GM18868 (cell line): ENCODE measurements around the gene ENTR1.

Experiments used
- ATAC-seq: cut with Tn5 transposase; IDR thresholded peaks from one replicate; pipeline ENCODE4 v1.9.1; 2021; ENCODE audit warnings: mild to moderate bottlenecking, moderate library complexity; ENCODE audit not compliant: unreplicated experiment

Gene ENTR1

GRCh38 chr9:136399176-136400037 lies 11.0 kb downstream of the ENTR1 start:
- no peak for ATAC-seq

DNA sequence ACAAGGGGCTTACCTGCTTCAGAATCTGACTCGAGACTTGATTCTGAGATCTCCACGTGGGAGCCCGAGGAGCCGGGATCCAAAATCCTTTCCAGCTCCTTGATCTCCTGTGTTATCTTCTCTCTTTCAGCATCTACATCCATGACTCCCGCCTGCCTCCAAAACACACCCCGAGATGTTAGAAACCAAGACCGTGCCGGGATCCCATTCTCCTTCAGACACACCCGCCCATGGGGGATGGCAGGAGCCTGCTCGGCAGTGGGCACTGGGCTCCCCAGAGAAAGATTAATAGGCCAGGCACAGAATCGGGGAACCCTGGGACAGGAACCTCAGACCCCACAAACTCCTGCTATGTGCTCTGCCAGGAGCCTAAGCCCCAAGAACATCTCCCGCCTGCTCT lies 12.1 kb downstream of the ENTR1 start:
- no peak for ATAC-seq

GRCh38 chr9:136397643-136398042 lies 12.8 kb downstream of the ENTR1 start:
- ATAC-seq: no peak

DNA sequence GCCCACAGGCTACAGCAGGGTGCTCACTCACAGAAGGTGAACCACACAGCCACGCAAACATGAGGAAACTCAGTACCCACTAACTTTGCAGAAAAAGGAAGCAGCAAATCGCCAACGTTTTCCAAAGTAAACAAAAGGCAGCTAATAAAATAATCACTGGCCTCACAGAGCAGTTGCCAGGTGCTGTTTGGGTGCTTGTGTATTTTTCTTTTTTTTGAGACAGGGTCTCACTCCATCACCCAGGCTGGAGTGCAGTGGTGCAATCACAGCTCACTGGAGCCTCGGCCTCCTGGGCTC lies 14.2 kb downstream of the ENTR1 start:
- ATAC-seq: no peak

GRCh38 chr9:136395345-136396218 lies 14.8 kb downstream of the ENTR1 start:
- ATAC-seq: no peak

DNA sequence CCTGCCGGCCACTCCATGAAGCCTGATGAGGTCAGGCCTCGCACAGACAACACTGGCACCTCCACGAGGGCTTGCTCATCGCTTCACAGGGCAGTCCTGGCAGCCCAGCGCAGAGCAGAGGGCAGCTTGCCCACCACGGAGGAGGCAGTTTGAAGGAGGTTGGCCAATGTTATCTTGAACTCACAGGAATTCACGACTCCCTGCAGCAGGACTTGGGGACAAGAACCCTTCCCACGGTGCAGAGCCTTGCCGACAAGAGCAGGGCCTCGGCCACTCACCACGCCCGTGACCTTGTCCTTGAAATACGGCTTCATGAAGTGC lies 15.4 kb downstream of the ENTR1 start:
- ATAC-seq: no peak

- ATAC-seq: no peak
Observed at GRCh38 chr9:136394312-136395019, 15.9 kb downstream of the ENTR1 start.

GRCh38 chr9:136393531-136393930 lies 16.9 kb downstream of the ENTR1 start:
- no peak for ATAC-seq

GRCh38 chr9:136392538-136393449 lies 17.6 kb downstream of the ENTR1 start:
- ATAC-seq: no peak

GRCh38 chr9:136391737-136392537 lies 18.5 kb downstream of the ENTR1 start:
- no peak for ATAC-seq

DNA sequence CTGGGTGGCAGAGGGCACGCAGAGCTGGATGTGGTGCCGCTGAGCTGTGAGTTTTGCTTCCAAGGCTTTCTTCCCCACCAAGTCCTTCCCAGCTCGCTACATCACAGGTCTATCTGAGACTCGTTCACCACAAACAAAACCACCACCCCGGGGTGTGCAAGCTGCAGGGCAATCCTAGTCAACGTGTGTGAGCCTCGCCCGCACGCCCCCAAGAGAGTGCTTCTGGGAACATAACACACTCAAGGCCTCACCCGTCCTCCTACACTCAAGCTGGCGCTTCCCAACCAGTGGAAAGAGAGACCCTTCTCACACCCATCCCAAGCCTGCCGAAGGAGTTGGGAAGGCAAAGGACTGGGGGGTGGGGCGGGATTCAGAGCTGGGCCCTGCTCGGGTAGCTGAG lies 21.0 kb downstream of the ENTR1 start:
- ATAC-seq: no peak

GRCh38 chr9:136387217-136387616 lies 23.2 kb downstream of the ENTR1 start:
- no peak for ATAC-seq

GRCh38 chr9:136386018-136386417 lies 24.4 kb downstream of the ENTR1 start:
- no peak for ATAC-seq

DNA sequence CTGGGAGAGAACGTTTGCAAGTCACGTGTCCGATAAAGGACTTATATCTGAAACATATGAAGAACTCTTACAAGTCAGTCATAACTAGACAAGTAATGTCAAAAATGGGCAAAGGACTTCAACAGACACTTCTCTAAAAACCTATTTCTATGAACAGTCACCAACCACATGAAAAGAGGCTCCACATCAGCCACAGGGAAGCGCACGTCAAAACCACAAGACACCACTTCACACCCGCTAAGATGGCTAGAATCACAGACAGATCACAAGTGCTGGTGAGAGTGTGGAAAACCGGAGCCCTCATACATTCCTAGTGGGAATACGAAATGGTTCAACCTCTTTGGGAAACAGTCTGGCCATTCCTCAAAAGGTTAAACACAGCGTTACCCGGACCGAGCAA lies 25.4 kb downstream of the ENTR1 start:
- ATAC-seq: no peak

GRCh38 chr9:136383436-136383835 lies 27.0 kb downstream of the ENTR1 start:
- ATAC-seq: no peak

DNA sequence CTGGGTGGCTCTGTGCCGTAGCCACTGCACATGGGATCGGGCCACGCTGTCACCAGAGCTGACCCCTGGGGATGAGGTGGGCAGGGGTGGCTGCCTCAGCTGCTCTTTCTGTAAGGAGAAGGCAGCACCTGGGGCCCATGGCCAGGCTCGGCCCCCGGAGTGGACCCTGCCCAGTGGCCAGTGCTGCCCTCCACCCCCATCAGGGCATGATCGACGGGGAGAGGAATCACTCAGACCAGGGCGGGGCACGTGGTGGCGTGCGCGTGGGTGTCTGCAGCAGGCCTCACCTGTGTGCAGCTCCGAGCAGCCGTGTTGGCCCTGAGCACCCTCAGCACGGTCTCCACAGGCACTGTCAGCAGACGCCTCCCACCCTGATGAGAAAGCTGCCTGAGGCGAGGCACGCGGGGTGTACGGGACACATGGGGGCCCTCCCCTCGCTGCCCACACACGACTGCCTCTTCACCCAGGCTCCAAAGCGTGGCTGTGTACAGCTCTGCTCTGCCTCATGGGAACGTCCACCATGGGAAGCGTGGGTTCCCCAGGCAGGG lies 28.4 kb downstream of the ENTR1 start:
- no peak for ATAC-seq

DNA sequence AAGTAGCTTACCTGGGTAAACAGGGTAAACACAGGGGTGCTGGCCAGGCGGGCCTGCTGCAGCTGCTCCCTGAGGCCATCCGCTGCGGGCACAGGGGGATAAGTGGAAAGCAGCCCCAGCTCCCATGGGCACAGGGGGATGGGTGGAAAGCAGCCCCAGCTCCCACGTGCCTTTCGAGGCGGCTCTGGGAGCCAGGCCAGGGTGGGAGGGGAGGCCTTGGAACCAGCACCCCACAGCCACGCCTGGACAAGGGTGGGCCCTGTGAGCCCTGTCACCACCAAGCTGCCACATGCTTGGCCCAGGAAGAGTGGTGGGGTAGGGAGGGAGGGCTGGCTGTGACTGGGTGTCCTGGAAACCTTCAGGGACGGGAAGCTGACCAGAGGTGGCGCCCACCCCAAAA lies 29.1 kb downstream of the ENTR1 start:
- ATAC-seq: no peak

GRCh38 chr9:136380381-136380780 lies 30.0 kb downstream of the ENTR1 start:
- ATAC-seq: no peak

- no peak for ATAC-seq
Observed at GRCh38 chr9:136379891-136380290, 30.5 kb downstream of the ENTR1 start.

GRCh38 chr9:136379401-136379800 lies 31.0 kb downstream of the ENTR1 start:
- no peak for ATAC-seq
